H1 (cell line): Measurements from ENCODE around the gene ACOT6. TPM values are rescaled to one million over a fixed set of nuclear protein-coding genes. Genes with fewer than 3 reads are reported as not detected.

Experiments
- polyA plus RNA-seq, 7 experiments: library from polyadenylated mRNA; depleted of rRNA in 3 of 7; stranded (reverse) in 5 of 7; unstranded in 2 of 7; fragments of >200 nt in 5 of 7; fragments of 200-250 nt in 2 of 7; gene quantifications; 1 replicate in 5 of 7; 2 replicates in 1 of 7; 4 replicates in 1 of 7; pipeline versions ENCODE4 v1.2.1 to v1.2.3, GENCODE V29; 2011 to 2013; ENCODE audit warnings: missing spikeins in 2 of 7, mixed read lengths in 2 of 7
- small RNA-seq: library from polyadenylated mRNA; stranded (forward); fragments of <200 nt; extraction: miRNeasy Mini kit (QIAGEN cat#:217004); gene quantifications from one replicate; pipeline ENCODE3, GENCODE V24; 2013; ENCODE audit not compliant: insufficient read depth
- total RNA-seq: library from RNA; stranded (reverse); fragmentation: NEBNext Ultra II Directional; extraction: Animal tissue kit (Norgen Biotek cat#: 25700); gene quantifications from 2 replicates; pipeline ENCODE4 v1.2.1, GENCODE V29; 2021

Gene ACOT6
- total and polyA plus RNA-seq, 2 of the 8 experiments (the other 6 are each of a cell fraction or from before 2014, with no cell fraction given): not detected

Small RNAs within 50 kb of the gene (small RNA-seq; reads per million reads assigned to genes)
- gene RNU6-240P: not detected

Other genes with a start within 250 kb of the ACOT6 start
- 44.3 and 54.3 TPM in 2 replicates for gene NUMB, start 154.0 kb upstream of the ACOT6 start, total RNA-seq
- gene NUMB, start 154.0 kb upstream of the ACOT6 start, polyA plus RNA-seq (2011; rRNA removed): 78.1 and 88.3 TPM in 2 replicates
- gene RIOX1, start 121.6 kb upstream of the ACOT6 start, total RNA-seq: 31.6 and 34.4 TPM in 2 replicates
- gene RIOX1, start 121.6 kb upstream of the ACOT6 start, polyA plus RNA-seq (2011; rRNA removed): 27.2 and 36.3 TPM in 2 replicates
- 1.5 and 1.9 TPM in 2 replicates for gene ACOT1, start 75.4 kb upstream of the ACOT6 start, total RNA-seq
- gene ACOT1, start 75.4 kb upstream of the ACOT6 start, polyA plus RNA-seq (2011; rRNA removed): 4.0 and 4.3 TPM in 2 replicates
- 1.2 TPM in 2 replicates for gene HEATR4, start 53.6 kb upstream of the ACOT6 start, total RNA-seq
- gene HEATR4, start 53.6 kb upstream of the ACOT6 start, polyA plus RNA-seq (2011; rRNA removed): 0.21 and 0.41 TPM in 2 replicates
- 5.8 and 7.2 TPM in 2 replicates for gene ACOT2, start 43.3 kb upstream of the ACOT6 start, total RNA-seq
- 5.2 and 5.9 TPM in 2 replicates for gene ACOT2, start 43.3 kb upstream of the ACOT6 start, polyA plus RNA-seq (2011; rRNA removed)
- 0.48 and 0.80 TPM in 2 replicates for gene ACOT4, start 20.6 kb upstream of the ACOT6 start, total RNA-seq
- 1.1 and 1.2 TPM in 2 replicates for gene ACOT4, start 20.6 kb upstream of the ACOT6 start, polyA plus RNA-seq (2011; rRNA removed)
- 16.8 and 17.2 TPM in 2 replicates for gene DNAL1, start 32.5 kb downstream of the ACOT6 start, total RNA-seq
- gene DNAL1, start 32.5 kb downstream of the ACOT6 start, polyA plus RNA-seq (2011; rRNA removed): 2.0 and 2.8 TPM in 2 replicates
- gene PNMA1, start 101.9 kb downstream of the ACOT6 start, total RNA-seq: 52.7 and 55.1 TPM in 2 replicates
- gene PNMA1, start 101.9 kb downstream of the ACOT6 start, polyA plus RNA-seq (2011; rRNA removed): 15.8 and 23.3 TPM in 2 replicates
- 14.0 and 17.5 TPM in 2 replicates for gene PTGR2, start 239.3 kb downstream of the ACOT6 start, total RNA-seq
- 3.1 and 6.0 TPM in 2 replicates for gene PTGR2, start 239.3 kb downstream of the ACOT6 start, polyA plus RNA-seq (2011; rRNA removed)